Calu3 (cell line): Measurements from ENCODE around the gene C9. TPM values are rescaled to one million over a fixed set of nuclear protein-coding genes. Genes with fewer than 3 reads are reported as not detected.

Source experiments
- BruUV-seq: library from RNA; stranded (reverse); fragments of 400-500 nt; replicated peaks from 2 replicates; lab custom pipeline; 2021; lab: Mats Ljungman, UMichigan
- CTCF ChIA-PET: fragments of 300-600 bp; sonication (Branson Sonifier 250); formaldehyde crosslinking; loops from one replicate; lab custom pipeline; 2022; ENCODE audit warnings: antibody characterized with exemption; lab: Charles Lee
- DNase-seq: peaks from one replicate; pipeline ENCODE4 v3.0.0; 2022
- H3K27ac Mint-ChIP-seq: one replicate; pipeline ENCODE4 v1.8.0; 2022; ENCODE audit warnings: mixed read lengths; ENCODE audit not compliant: unreplicated experiment
- H3K27me3 Mint-ChIP-seq: one replicate; pipeline ENCODE4 v1.8.0; 2022; ENCODE audit warnings: mixed read lengths; ENCODE audit not compliant: unreplicated experiment
- H3K36me3 Mint-ChIP-seq: one replicate; pipeline ENCODE4 v1.8.0; 2022; ENCODE audit warnings: mild to moderate bottlenecking, moderate library complexity, mixed read lengths; ENCODE audit not compliant: insufficient read depth, unreplicated experiment
- H3K4me1 Mint-ChIP-seq: one replicate; pipeline ENCODE4 v1.8.0; 2022; ENCODE audit warnings: mild to moderate bottlenecking, low read depth, mixed read lengths; ENCODE audit not compliant: unreplicated experiment
- H3K4me3 Mint-ChIP-seq: one replicate; pipeline ENCODE4 v1.8.0; 2022; ENCODE audit warnings: mild to moderate bottlenecking, low read depth, moderate library complexity, mixed read lengths; ENCODE audit not compliant: unreplicated experiment
- H3K9me3 Mint-ChIP-seq: one replicate; pipeline ENCODE4 v1.8.0; 2022; ENCODE audit warnings: low read depth, mixed read lengths; ENCODE audit not compliant: unreplicated experiment
- intact Hi-C: fragments of 100-400 bp; cut with micrococcal nuclease; formaldehyde crosslinking; loops from one replicate; pipeline ENCODE4 v1.10.0; 2022; ENCODE audit not compliant: unreplicated experiment
- total RNA-seq: library from RNA; stranded (reverse); gene quantifications from 2 replicates; pipeline ENCODE4 v1.2.3, GENCODE V29; 2022
- TF ChIP-seq, protein P1 (sequence below): fragments of 200-600 bp; IDR thresholded peaks from one replicate; pipeline ENCODE4 v1.8.0; 2022; ENCODE audit warnings: antibody characterized with exemption; ENCODE audit not compliant: unreplicated experiment

The C9 gene
- total RNA-seq, 1 experiment from 2014 or later = not detected

DNA sequence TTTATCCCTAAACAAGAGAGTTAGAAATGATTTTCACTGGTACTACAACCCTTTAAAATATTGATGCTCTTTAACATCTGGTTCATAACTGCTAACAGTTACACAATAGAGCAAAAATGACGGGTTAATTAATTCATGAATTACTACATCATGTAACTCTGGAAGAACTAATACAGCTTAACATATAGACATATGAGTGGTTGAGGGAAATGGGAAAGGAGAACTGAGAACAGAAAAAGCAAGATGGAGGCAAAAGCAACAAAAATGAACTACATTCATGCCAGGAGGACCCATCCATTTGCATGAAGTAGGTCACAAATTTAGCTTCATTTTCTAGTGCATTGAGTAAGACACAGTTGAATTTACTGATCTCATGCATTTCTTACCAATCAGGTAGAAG is 61.8 kb downstream of the C9 start:
- Mint-ChIP-seq H3K4me3 (no peak overlapping the region), H3K9me3 (no peaks in the 10 kb centered on the region), H3K36me3 (no peaks in the 10 kb centered on the region), H3K27ac (no peak overlapping the region), H3K27me3 (no peaks in the 10 kb centered on the region), H3K4me1 (no peaks in the 10 kb centered on the region)
- BruUV-seq = no TSS peak
- CTCF ChIA-PET = no interaction called here
- DNase-seq = no peak
- intact Hi-C loops = no loop called here
- TF ChIP-seq, protein P1, sequence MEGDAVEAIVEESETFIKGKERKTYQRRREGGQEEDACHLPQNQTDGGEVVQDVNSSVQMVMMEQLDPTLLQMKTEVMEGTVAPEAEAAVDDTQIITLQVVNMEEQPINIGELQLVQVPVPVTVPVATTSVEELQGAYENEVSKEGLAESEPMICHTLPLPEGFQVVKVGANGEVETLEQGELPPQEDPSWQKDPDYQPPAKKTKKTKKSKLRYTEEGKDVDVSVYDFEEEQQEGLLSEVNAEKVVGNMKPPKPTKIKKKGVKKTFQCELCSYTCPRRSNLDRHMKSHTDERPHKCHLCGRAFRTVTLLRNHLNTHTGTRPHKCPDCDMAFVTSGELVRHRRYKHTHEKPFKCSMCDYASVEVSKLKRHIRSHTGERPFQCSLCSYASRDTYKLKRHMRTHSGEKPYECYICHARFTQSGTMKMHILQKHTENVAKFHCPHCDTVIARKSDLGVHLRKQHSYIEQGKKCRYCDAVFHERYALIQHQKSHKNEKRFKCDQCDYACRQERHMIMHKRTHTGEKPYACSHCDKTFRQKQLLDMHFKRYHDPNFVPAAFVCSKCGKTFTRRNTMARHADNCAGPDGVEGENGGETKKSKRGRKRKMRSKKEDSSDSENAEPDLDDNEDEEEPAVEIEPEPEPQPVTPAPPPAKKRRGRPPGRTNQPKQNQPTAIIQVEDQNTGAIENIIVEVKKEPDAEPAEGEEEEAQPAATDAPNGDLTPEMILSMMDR = no peak

DNA sequence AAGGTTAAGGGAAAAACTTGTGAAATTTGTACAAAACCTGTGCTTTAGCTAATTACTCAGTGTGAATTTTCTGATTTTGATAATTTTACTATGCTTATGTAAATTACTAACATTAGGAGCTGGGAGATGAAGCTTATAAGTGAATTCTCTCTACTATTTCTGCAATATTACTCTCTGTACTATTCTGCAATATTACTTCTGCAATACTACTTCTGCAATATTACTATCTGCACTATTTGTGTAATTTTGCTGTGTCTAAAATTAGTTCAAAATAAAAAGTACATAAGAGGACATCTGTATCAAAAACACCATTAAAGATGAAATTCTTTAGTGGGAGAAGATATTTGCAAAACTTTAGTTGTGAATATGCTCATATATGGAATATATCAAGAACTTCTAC is 62.9 kb downstream of the C9 start:
- CTCF ChIA-PET = no interaction called here
- Mint-ChIP-seq H3K27me3 (no peaks in the 10 kb centered on the region), H3K4me3 (no peak overlapping the region), H3K27ac (no peak overlapping the region), H3K4me1 (no peaks in the 10 kb centered on the region), H3K9me3 (no peaks in the 10 kb centered on the region), H3K36me3 (no peaks in the 10 kb centered on the region)
- no peak for DNase-seq
- TF ChIP-seq, protein P1 = no peak
- BruUV-seq = no TSS peak
- intact Hi-C loops = no loop called here

DNA sequence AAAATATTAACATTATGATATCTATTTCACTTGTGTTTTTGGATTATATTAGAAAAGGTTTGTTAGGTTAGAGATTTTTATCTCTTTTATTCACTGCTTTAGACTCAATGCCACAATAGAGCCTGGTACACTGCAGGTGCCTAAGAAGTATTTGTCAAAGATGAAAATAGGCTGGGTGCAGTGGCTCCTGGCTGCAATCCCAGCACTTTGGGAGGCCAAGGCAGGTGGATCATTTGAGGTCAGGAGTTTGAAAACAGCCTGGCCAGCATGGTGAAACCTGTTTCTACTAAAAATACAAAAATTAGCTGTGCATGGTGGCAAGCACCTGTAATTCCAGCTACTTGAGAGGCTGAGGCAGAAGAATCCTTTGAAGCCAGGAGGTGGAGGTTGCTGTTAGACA is 64.3 kb downstream of the C9 start:
- no peaks in the 10 kb centered on the region for H3K9me3 Mint-ChIP-seq
- no peak overlapping the region for H3K27ac Mint-ChIP-seq
- no peaks in the 10 kb centered on the region for H3K27me3 Mint-ChIP-seq
- TF ChIP-seq, protein P1 = no peak
- CTCF ChIA-PET = no interaction called here
- no peaks in the 10 kb centered on the region for H3K36me3 Mint-ChIP-seq
- intact Hi-C loops = loop anchor here (10.0 kb wide), 1 partner anchor 135 kb away; no protein-coding TSS in a partner anchor
- no TSS peak for BruUV-seq
- H3K4me1 Mint-ChIP-seq = no peaks in the 10 kb centered on the region
- no peak for DNase-seq
- no peak overlapping the region for H3K4me3 Mint-ChIP-seq

DNA sequence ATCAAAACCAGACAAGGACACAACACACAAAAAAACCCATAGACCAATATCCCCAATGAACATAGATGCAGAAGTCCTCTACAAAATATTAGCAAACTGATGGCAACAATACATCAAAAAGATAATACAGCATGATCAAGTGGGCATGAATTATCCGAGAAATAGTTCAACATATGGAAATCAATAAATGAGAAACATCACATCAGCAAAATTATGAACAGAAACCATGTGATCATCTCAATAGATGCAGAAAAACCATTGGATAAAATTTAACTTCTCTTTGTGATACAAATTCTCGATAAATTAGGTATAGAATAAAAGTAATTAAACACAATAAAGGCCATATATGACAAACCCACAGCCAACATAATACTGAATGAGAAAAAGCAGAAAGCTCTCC is 69.6 kb downstream of the C9 start:
- no peak for DNase-seq
- no peak overlapping the region for H3K27ac Mint-ChIP-seq
- H3K4me3 Mint-ChIP-seq = no peak overlapping the region
- CTCF ChIA-PET = no interaction called here
- TF ChIP-seq, protein P1 = no peak
- H3K27me3 Mint-ChIP-seq = no peaks in the 10 kb centered on the region
- no peaks in the 10 kb centered on the region for H3K4me1 Mint-ChIP-seq
- peaks cover 4% of the 10 kb centered on the region for H3K9me3 Mint-ChIP-seq
- intact Hi-C loops = loop anchor here (2.0 to 10.0 kb wide), 2 partner anchors 66 to 140 kb away; no protein-coding TSS in a partner anchor
- no TSS peak for BruUV-seq
- no peaks in the 10 kb centered on the region for H3K36me3 Mint-ChIP-seq
